ENCODE measurements around the gene SLC2A5. TPM values are rescaled to one million over a fixed set of nuclear protein-coding genes. Genes with fewer than 3 reads are reported as not detected.

Gene SLC2A5
- total RNA-seq, 4 donors from 2014 or later = 0.32 to 7.9 (median 2.3) TPM

- no peak for DNase-seq (ENCODE audit: low spot score)
- ATAC-seq (ENCODE audit: low FRiP score) = no peak
- no peak for TF ChIP-seq CTCF (IDR thresholded peaks at IDR 0.05)
Observed at GRCh38 chr1:9088807-9089206, 19.4 kb upstream of the SLC2A5 start.

GRCh38 chr1:9087411-9088125, 18.1 kb upstream of the SLC2A5 start:
- TF ChIP-seq CTCF (IDR thresholded peaks at IDR 0.05) = no peak
- ATAC-seq (ENCODE audit: low FRiP score) (no peak), DNase-seq (ENCODE audit: low spot score) (no peak)

- ATAC-seq (ENCODE audit: low FRiP score) = no peak
- DNase-seq (ENCODE audit: low spot score) = no peak
- no peak for TF ChIP-seq CTCF (IDR thresholded peaks at IDR 0.05)
Observed at GRCh38 chr1:9086796-9087195, 17.4 kb upstream of the SLC2A5 start.

- no peak for DNase-seq (ENCODE audit: low spot score)
- ATAC-seq (ENCODE audit: low FRiP score) = peak; percentile 25
- TF ChIP-seq CTCF (IDR thresholded peaks at IDR 0.05) = no peak
Observed at GRCh38 chr1:9086045-9086444, 16.6 kb upstream of the SLC2A5 start.

- DNase-seq (ENCODE audit: low spot score) (no peak), ATAC-seq (ENCODE audit: low FRiP score) (peak; percentile 31)
- no peak for TF ChIP-seq CTCF (IDR thresholded peaks at IDR 0.05)
Observed at GRCh38 chr1:9085306-9085940, 16.0 kb upstream of the SLC2A5 start.

GRCh38 chr1:9084906-9085305, 15.5 kb upstream of the SLC2A5 start:
- DNase-seq (ENCODE audit: low spot score) = no peak
- ATAC-seq (ENCODE audit: low FRiP score) = no peak
- TF ChIP-seq CTCF (IDR thresholded peaks at IDR 0.05) = no peak

- no peak for DNase-seq (ENCODE audit: low spot score)
- TF ChIP-seq CTCF (IDR thresholded peaks at IDR 0.05) = no peak
- ATAC-seq (ENCODE audit: low FRiP score) = no peak
Observed at GRCh38 chr1:9081473-9081872, 12.0 kb upstream of the SLC2A5 start.
